GM21528 (cell line): ENCODE data around the gene PIGS.
"Not testable (repeated sequence)": the region's sequence is repeated elsewhere in the genome, so short reads cannot be mapped to it uniquely, and the experiment has no call there.

Source experiments
- ATAC-seq: cut with Tn5 transposase; IDR thresholded peaks from one replicate; pipeline ENCODE4 v1.9.1; 2021; ENCODE audit warnings: mild to moderate bottlenecking, moderate library complexity; ENCODE audit not compliant: unreplicated experiment, low FRiP score

The PIGS gene

DNA sequence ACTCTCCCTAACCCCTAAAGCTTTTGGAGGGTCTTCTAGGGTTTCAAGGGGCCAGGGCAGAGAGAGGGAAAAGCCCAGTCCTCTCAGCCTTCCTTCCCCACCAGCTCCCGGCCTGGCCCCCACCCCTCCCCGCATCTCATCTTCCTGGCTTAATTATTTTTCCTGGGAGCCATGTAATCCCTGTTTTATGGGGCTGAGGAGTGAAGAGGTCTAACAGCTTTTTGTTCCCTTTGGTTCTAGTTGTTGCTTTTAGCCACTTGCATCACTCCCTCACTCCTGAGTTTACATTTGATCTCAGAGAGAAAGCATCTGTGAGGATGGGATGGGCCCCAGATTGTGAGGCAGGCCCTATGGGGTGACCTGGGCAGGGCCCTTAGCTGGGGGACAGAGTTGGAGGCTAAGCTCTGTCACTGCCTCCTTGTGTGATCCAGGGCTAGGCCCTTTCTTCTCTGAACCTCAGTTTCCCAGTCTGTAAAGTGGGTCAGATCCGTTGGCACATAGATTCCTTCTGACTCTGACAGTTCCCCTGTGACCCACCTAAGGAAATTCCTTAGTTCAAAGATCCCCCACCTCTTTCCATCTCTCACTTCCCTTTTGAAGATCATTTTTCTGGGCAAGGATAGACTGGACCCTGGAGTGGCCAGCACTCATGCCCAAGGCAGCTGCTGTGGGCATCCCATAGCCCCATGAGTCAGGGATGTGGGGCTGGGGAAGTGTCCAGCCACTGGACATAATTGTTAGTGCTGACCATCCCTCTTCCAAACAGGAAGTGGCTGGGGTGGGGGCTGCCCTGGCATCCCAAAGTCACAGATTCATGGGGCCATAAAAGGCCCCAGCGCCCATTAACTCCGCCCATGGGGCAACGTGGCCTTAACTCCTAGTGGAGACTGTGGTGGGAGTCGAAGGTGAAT, 39.0 kb downstream of the PIGS start:
- ATAC-seq: no peak

DNA sequence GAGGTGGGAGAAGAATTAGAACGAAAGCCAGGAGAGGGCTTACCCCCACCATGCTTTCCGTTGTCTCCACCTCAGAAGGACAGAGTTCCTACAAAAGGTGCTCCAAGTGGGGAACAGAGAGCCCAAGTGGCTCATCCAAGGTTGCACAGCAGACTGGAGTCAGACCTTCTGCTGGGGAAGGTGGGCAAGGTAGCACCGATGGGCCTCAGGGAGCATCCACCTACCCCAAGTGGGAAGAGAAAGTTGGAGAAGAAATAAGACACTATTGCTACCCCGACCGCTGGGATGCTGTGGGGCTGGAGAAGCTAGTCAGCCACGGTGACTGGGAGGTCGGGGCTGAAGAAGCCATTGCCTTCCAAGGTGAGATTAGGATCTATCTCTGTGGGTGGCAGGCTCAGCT, 40.4 kb downstream of the PIGS start:
- ATAC-seq: no peak

DNA sequence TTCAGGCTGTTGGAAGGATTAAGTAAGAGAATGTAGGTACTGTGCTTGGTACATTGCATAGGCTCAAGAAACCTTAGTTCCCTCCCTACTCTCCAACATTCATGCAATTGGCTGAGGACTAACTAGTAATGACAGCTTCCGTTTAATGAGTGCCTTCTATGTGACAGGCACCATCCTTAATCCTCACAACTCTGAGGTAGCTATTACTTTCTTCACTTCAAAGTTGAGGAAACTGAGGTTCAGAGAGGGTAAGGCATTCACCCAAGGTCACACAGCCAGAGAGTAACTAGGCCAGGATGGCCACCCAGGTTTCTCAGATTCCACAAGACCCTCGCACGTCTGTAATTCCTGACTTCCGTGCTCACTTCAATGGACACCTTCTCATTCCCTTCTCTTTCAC, 41.1 kb downstream of the PIGS start:
- ATAC-seq: no peak

DNA sequence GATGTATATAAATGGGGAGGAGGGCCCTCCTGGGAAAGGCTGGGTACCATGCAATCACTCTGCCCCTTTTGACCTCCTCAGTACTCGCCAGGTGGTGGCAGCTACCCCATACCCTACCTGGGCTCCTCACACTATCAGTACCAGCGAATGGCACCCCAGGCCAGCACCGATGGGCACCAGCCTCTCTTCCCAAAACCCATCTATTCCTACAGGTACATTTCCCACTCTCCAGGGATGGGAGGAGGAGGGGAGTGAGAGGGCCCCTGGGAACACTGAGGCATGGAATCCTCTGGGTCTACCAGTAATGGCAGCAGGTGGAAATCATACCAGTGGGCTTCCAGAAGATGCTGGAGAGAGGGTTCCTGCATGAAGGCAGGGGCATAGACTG, 42.3 kb downstream of the PIGS start:
- ATAC-seq: no peak

DNA sequence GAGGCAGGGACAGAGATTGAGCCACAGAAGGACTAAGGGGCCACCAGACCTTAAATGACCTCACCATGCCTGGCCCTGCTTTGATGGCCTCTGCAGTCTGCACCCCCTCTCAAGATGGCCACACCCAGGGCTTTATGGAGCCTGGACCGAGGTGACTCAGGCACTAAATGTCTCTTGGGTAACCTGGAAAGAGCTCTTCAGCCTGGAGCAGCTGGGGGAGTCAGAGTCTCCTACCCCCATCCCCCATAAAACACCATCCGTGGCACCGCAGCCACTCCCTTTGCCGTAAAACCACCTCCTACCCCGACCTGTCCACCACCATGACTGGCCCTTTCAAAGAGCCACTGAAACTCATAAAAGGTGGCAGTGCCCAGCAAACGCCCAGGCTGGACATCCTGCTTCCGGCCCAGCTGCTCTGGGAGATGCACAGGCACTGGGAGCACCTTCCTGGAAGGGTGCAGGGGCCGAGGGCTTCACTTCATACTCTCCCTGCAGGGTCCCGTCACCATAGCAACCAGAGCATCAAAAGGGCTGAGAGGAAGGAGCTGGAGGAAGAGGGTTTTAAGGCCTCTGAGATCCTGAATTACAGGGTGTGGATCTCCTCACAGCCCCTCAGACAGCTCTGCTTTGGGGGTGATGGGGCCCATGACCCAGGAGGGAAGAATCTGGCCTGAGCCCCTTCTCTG, 42.9 kb downstream of the PIGS start:
- no peak for ATAC-seq

DNA sequence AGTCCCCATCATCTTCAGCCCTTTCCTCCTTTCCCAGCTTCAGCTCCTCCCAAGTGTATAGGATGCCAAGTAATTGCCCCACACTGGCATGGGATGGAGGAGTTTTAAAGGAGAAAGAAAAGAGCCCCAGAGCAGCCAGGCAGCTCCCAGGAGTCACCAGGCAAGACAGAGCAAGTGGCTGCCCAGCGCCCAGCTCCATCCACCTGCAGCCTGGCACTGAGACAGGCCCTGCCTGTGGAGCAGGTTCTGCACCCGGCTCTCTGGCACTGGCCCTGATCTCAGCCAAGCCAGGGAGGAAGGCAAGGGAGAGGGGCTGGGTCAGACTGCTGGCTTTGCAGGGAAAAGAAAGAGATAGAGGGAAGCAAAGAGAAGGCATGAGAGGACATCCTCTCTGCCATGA, 43.5 kb downstream of the PIGS start:
- ATAC-seq: no peak

DNA sequence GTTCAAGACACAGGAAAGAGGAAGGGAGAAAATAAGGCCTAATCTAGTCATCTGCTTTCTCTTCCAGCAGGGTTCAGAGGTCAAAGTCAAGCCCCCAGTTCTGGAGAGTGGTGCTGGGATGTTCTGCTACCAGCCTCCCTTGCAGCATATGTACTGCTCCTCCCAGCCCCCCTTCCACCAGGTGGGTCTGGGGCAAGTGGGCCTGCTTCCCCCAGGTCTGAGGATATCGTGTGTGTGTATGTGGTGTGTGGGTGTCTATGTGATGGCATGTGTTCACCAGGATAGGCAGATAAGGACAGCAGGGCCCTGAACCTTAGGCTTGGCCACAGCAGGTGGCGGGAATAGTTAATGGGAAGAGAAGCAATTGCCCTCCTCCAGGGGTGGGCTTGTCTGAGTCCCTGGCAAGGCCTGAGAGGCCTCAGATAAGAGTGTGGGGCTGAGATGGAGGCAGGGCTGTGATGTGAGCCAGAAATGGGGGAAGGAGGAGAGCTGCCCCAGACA, 44.1 kb downstream of the PIGS start:
- no peak for ATAC-seq

DNA sequence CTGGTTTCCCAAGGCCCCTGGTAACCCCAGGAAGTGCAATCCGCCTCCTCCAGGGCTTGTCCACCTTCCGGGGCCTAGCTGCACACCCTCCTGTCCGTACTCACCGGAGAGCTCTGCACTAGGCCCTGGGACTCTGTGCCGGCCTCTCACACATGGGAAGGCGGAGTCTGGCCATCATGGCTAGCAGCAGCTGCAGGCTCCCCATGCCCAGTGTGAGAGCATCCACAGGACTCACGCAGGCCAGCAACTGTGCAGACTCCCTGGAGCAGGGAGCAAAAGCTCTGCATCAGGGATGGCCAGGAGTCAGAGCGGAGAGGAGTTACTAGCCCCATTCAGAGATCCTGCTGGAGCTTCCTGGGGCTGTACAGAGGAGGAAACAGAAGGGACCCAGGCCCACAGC, 44.9 kb downstream of the PIGS start:
- no peak for ATAC-seq

DNA sequence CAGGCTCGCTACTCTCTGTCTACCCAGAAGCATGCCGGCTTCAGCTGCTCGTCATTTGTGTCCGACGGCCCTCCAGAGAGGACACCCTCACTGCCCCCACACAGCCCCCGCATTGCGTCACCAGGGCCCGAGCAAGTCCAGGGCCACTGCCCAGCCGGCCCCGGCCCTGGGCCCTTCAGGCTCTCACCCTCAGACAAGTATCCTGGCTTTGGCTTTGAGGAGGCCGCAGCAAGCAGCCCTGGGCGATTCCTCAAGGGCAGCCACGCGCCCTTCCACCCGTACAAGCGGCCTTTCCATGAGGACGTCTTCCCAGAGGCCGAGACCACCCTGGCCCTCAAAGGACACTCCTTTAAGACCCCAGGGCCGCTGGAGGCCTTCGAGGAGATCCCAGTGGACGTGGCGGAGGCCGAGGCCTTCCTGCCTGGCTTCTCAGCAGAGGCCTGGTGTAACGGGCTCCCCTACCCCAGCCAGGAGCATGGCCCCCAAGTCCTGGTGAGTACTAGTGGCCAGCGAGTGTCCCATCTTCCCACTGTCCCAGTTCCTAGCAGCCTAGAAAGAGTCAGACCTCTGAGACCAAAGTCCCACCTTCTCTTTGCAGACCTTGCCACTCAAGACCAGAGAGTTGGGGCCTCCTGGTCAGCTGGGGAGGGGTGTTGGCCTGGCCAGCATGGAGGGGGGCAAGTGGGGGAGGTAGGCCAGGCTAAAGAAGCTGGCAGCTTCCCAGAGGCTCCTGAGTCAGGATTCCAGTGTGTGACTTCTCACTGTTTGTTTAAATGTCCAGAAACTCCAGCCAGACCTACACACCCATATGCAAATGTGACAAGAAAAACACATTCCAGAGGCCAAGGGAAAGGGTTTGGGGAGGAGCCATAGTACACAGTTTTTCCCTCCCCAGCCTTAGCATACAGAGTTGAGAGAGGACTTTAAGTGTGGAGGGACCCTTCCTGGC, 46.6 kb downstream of the PIGS start:
- ATAC-seq: no peak

DNA sequence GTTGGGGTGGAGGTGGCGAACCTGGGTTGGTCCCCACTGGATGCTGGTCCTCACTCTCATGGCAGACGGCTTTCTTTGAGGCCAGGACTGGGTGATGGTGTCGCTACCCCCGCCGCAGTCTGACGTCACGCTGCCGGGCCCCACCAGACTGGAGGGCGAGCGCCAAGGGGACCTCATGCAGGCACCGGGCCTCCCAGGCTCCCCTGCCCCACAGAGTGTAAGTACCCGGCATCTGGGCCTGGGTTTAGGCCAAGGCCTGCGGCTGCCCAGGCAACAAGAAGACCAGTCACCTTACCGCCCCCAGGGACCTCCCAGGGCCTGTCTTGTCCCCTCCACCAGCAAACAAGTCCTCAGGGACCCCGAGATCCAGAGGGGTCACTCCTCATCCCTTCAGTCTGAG, 47.4 kb downstream of the PIGS start:
- ATAC-seq: no peak

DNA sequence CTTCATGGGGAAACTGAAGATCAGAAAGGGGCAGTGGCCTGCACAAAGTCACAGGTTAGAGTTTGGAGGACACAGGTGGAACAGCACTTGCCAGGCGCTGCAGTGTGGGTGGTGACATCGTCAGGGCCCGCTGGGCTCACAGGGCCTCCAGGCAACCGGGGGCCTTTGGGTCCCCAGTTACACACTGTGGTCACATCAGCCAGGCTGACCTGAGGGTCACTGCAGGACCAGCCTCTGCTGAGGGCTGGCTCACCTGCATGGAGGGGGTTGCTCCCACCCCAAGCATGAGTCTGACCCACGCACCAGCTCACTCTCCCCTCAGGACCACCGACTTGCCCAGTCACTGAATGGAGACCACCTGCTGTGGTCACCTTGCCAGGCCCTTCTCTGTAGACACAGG, 48.1 kb downstream of the PIGS start:
- no peak for ATAC-seq

DNA sequence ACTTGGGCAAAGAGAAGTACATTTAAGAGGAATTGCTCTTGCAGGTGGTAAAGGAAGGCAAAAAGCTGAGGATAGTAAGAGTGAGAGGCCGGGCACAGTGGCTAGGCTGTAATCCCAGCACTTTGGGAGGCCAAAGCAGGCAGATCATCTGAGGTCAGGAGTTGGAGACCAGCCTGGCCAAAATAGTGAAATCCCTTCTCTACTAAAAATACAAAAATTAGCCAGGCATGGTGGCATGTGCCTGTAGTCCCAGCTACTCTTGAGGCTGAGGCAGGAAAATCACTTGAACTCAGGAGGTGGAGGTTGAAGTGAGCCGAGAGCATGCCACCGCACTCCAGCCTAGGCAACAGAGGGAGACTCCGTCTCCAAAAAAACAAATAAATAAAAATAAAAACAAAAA, 49.0 kb downstream of the PIGS start:
- not testable (repeated sequence) for ATAC-seq

DNA sequence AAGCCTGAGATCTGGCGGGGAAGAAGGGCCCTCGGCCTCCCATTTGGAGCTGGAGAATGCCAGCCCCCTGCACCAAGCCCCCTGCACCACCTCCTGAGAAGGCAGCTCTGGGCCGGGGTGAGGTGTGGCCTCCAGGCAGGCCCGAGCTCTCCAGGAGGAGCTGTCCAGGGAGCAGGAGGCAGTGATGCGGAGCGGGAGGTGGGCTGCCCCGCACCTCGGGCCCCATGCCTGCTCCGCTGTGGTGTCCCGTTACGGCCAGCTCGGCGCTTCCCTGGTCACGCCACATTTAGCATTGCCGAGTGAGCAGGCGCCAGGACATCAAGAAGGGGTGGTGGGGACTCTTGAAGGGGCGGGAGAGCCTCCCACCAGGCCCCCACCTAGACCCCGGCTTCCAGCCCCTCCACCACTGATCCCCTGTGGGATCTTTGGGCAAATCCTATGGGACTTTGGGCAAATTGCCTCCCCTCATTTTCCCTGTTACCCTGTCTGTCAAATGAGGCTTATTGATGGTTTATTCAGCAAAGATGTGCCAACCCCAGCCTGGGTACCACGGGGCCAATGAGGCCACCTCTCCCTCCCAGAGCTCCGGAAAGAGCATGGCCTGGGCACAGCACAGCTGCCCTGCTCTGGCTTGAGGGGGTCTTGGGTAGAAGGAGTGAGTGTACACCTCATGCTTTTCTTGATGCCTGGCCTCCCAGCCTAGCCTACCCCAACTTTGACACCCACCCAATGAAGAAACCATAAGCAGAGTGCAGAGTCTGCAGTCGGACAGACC, 49.8 kb downstream of the PIGS start:
- ATAC-seq: no peak

DNA sequence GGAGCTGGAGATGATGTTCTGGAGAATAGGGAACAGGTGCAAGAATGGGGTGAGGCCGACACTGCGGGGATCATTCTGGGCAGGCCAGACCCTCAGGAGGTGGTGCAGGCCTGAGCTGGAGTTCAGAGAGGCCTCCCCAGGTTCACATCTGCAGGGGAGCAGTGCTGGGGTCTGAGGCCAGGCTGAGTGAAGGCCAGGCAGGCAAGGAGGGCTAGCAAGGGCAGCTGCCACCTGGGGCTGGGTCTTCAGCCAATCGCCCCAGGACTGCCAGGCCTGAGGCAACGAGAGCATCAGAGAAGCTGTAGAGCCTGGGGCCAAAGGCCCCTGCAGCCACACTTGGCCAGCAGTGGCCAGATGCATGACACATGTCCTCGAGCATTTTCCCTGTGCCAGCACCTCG, 50.6 kb downstream of the PIGS start:
- ATAC-seq: no peak

DNA sequence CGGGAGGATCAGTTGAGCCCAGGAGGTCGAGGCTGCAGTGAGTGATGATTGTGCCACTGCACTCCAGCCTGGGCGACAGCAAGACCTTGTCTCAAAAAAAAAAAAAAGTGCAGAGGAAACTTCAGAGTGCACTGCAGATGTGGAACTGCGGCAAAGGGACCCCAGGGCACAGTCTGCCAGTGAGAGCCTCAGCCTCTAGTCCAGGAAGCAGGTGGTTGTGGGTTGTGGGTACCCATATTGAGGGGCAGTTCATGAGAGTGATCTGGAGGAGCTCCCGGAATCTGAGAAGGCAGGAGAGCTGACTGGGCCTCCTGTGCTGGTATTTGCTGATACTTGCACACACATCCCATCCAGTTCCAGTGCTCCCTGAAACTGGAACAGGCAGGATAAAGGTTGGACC, 52.1 kb downstream of the PIGS start:
- ATAC-seq: no peak

DNA sequence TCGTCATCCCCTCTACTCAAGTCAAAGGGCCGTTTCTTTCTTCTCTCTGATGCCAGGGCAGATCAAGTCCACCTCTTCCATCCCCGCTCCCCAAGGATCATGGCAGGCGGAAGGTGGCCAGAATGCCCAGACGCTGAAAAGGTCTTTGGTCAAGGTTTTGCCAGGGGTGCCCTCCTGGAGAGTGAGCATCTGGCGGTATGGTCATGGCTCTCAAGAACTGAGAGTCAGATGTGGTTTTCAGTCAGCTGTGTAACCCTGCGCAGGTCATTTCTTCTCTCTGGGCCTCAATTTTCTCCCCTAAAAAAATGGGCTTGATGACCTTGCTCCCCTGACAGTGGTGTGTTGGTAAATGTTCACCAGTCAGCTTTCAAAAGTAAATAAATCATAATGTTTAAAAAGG, 52.7 kb downstream of the PIGS start:
- no peak for ATAC-seq

DNA sequence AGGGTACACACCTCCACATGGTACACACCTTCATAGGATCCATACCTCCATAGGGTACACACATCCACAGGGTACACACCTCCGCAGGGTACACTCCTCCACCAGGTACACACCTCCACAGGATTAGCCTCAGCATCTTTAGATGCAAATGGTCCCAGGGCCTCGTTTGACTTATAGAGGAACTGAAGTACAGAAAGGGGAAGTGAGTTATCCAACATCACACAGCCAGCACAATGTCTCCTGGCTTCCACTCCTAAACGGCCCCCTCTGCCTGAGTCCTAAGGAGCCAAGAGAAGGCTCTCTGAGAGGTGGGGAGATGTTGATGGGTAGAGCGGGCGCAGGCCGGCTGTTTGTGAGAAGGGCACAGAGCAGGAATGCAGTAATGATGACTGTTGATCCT, 53.2 kb downstream of the PIGS start:
- ATAC-seq: no peak

DNA sequence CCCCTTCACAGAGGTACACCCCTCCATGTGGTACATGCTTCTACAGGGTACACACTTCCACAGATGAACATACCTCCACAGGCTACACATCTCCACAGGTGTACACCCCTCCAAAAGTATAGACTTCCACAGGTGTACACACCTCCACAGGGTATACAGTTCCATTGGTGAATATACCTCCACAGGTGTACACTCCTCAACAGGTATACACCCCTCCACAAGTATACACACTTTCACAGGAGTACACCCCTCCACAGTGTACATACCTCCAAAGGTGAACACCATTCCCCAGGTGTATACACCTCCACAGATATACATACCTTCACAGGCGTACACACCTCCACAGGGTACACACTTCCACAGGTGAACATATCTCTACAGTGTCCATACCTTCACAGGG, 55.8 kb downstream of the PIGS start:
- ATAC-seq: no peak

DNA sequence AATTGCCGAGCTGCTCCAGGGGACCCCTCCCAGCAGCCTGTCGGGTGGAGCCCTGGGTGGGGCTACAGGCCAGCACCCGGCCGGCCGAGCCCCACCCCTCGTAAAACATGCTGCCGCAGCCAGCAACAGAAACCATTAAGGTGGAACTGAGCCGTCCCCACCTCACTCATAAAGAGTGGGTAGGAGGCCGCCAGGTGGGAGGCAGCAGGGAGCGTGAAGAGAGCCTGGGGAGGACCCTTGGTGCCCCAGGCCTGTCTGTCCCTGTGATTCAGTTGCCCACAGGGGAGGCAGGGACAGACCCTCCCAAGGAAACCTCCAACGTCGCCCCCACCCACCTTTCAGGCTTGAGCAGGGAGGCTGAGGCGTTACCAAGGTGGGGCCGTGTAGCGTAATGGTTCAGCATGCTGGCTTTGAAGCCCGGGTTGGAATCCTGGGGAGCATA, 56.7 kb downstream of the PIGS start:
- ATAC-seq: no peak

DNA sequence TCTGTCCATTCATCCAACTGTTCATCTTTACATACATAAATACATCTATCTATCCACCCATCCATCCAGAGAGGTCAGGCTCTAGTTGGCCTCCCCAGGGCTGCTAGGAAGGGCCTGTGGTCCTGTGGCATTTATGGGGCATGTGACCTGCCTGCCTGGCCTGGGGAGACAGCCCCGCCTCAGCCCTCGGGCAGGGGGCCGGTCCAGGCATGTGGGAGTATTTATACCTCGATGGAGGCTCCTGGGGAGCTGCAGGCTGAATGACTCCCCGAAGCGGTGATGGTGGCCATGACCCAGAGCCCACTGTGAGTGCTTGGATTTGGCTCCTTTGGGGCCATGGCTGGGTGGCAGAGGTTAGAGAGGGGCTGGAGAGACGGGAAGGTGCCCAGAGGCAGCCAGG, 57.8 kb downstream of the PIGS start:
- no peak for ATAC-seq
